Thoracic aorta (tissue), 2 donors: ENCODE measurements around the gene NRL. TPM values are rescaled to one million over a fixed set of nuclear protein-coding genes. Genes with fewer than 3 reads are reported as not detected.
"Not testable (repeated sequence)": the region's sequence is repeated elsewhere in the genome, so short reads cannot be mapped to it uniquely, and the experiment has no call there.

Source experiments
- ATAC-seq: fragments of 150-250 bp; one replicate; pipeline ENCODE4 v1.8.0; 2017; ENCODE audit warnings: low read depth; ENCODE audit not compliant: insufficient number of reproducible peaks, low FRiP score
- DNase-seq: peaks from one replicate; pipeline ENCODE4 v3.0.0-alpha.2; 2020; ENCODE audit warnings: low spot score
- H3K27ac ChIP-seq, 2 donors: fragments of 200-600 bp; sonication (generic); 1 replicate in 1 of 2; 2 replicates in 1 of 2; pipeline ENCODE4 v1.5.1; 2016; ENCODE audit warnings: mild to moderate bottlenecking in 2 of 2, moderate library complexity in 2 of 2
- H3K27me3 ChIP-seq: fragments of 200-600 bp; sonication (generic); replicated peaks from 2 replicates; pipeline ENCODE4 v1.6.0; 2016; ENCODE audit warnings: mild to moderate bottlenecking; ENCODE audit not compliant: insufficient read depth
- H3K36me3 ChIP-seq: fragments of 200-600 bp; sonication (generic); one replicate; pipeline ENCODE4 v1.5.1; 2016
- H3K4me1 ChIP-seq, 2 donors: fragments of 200-600 bp; sonication (generic); 1 replicate in 1 of 2; 2 replicates in 1 of 2; pipeline versions ENCODE4 v1.5.1 to v1.6.0; 2016; ENCODE audit warnings: low read depth in 2 of 2, mild to moderate bottlenecking in 1 of 2; ENCODE audit not compliant: control insufficient read depth in 1 of 2
- H3K4me3 ChIP-seq: fragments of 200-600 bp; sonication (generic); 2 replicates; pipeline ENCODE4 v1.5.1; 2016; ENCODE audit warnings: mild to moderate bottlenecking
- H3K9me3 ChIP-seq: fragments of 200-600 bp; sonication (generic); 2 replicates; pipeline ENCODE4 v1.5.1; 2016
- CTCF ChIP-seq: fragments of 200-600 bp; sonication (generic); IDR thresholded peaks from one replicate; pipeline ENCODE4 v1.5.1; 2019; ENCODE audit warnings: antibody characterized with exemption
- total RNA-seq, 2 donors: library from RNA; depleted of rRNA; stranded (reverse); fragments of >200 nt; gene quantifications; one replicate each; pipeline versions ENCODE4 v1.1.0 to v1.2.3, GENCODE V29; 2016

Gene NRL
- total RNA-seq, 2 donors from 2014 or later = 0.92 to 6.1 TPM

- Histone ChIP-seq H3K4me1 (peaks cover 0 to 2% of the 10 kb centered on the region in 2 donors), H3K9me3 (no peaks in the 10 kb centered on the region), H3K36me3 (no peaks in the 10 kb centered on the region), H3K27me3 (no peaks in the 10 kb centered on the region), H3K27ac (no peak overlapping the region), H3K4me3 (no peak overlapping the region)
- no peak for ATAC-seq
- TF ChIP-seq CTCF = no peak
- DNase-seq = no peak
These were observed 72.0 kb downstream of the NRL start for GRCh38 chr14:24042746-24043145.

GRCh38 chr14:24040692-24041091, 74.1 kb downstream of the NRL start:
- Histone ChIP-seq H3K4me3 (no peak overlapping the region), H3K27ac (no peak overlapping the region), H3K4me1 (peaks cover 0 to 12% of the 10 kb centered on the region in 2 donors), H3K36me3 (no peaks in the 10 kb centered on the region), H3K9me3 (no peaks in the 10 kb centered on the region), H3K27me3 (no peaks in the 10 kb centered on the region)
- DNase-seq (no peak), ATAC-seq (no peak)
- no peak for TF ChIP-seq CTCF

- Histone ChIP-seq H3K9me3 (no peaks in the 10 kb centered on the region), H3K27me3 (no peaks in the 10 kb centered on the region), H3K4me1 (peaks cover 0 to 12% of the 10 kb centered on the region in 2 donors), H3K4me3 (no peak overlapping the region), H3K36me3 (no peaks in the 10 kb centered on the region), H3K27ac (no peak overlapping the region)
- no peak for TF ChIP-seq CTCF
- ATAC-seq (no peak), DNase-seq (no peak)
These were observed 76.1 kb downstream of the NRL start for GRCh38 chr14:24038686-24039085.

GRCh38 chr14:24037658-24038037, 77.1 kb downstream of the NRL start:
- no peak overlapping the region for H3K4me3 ChIP-seq

GRCh38 chr14:24036963-24037657, 77.6 kb downstream of the NRL start:
- ATAC-seq = not testable (repeated sequence)

More at GRCh38 chr14:24037658-24038037, 77.1 kb downstream of the NRL start:
- H3K27ac ChIP-seq = peak overlapping the region in 1 of 2 donors; percentile 95
- DNase-seq = no peak
- no peaks in the 10 kb centered on the region for H3K9me3 ChIP-seq
- no peak for TF ChIP-seq CTCF
- no peaks in the 10 kb centered on the region for H3K27me3 ChIP-seq
- ATAC-seq = no peak
- H3K4me1 ChIP-seq = peaks cover 0 to 12% of the 10 kb centered on the region in 2 donors
- no peaks in the 10 kb centered on the region for H3K36me3 ChIP-seq

More at GRCh38 chr14:24036963-24037657, 77.6 kb downstream of the NRL start:
- Histone ChIP-seq H3K4me3 (peak overlapping the region; percentile 87), H3K4me1 (peaks cover 0 to 12% of the 10 kb centered on the region in 2 donors), H3K27ac (peak overlapping the region; percentile 82 to 95)
- not testable (repeated sequence) for H3K36me3 ChIP-seq, H3K9me3 ChIP-seq, DNase-seq, H3K27me3 ChIP-seq
